H1 (cell line): Measurements from ENCODE around the gene MR1. TPM values are rescaled to one million over a fixed set of nuclear protein-coding genes. Genes with fewer than 3 reads are reported as not detected.
A peak's percentile ranks its signal among the peaks of the same experiment; 100 is the strongest.

Source experiments
- CTCF ChIA-PET: fragments of 300-600 bp; sonication (Branson Sonifier 250); formaldehyde crosslinking; loops from one replicate; lab custom pipeline; 2021; ENCODE audit not compliant: partially characterized antibody; lab: Charles Lee
- POLR2A ChIA-PET: fragments of 300-600 bp; sonication (Branson Sonifier 250); formaldehyde crosslinking; loops from one replicate; lab custom pipeline; 2021; ENCODE audit warnings: inconsistent platforms; ENCODE audit not compliant: partially characterized antibody; lab: Charles Lee
- DNase-seq, 2 experiments: peaks; one replicate each; pipeline versions ENCODE4 v3.0.0 to v3.0.0-alpha.2; 2010 to 2022; ENCODE audit warnings: low spot score in 2 of 2, low read depth in 1 of 2, mixed read lengths in 1 of 2
- FAIRE-seq: peaks from 2 replicates; lab custom pipeline; 2011; peaks lifted over from hg19 to GRCh38; lab: Jason Lieb, UNC
- H2AFZ ChIP-seq: 2 replicates; pipeline ENCODE4 v1.8.1; 2012; ENCODE audit warnings: low read length, inconsistent platforms
- H2AK5ac ChIP-seq: 2 replicates; pipeline ENCODE4 v1.6.1; 2013; ENCODE audit warnings: low read depth, low read length
- H2BK120ac ChIP-seq: replicated peaks from 2 replicates; pipeline ENCODE3; 2013; ENCODE audit warnings: low read depth, low read length, inconsistent platforms
- H2BK12ac ChIP-seq: 2 replicates; pipeline ENCODE4 v1.6.1; 2013; ENCODE audit warnings: low read depth, low read length
- H2BK15ac ChIP-seq: 2 replicates; pipeline ENCODE4 v1.6.1; 2013; ENCODE audit warnings: low read length
- H2BK20ac ChIP-seq: 2 replicates; pipeline ENCODE4 v1.6.1; 2013; ENCODE audit warnings: low read length
- H2BK5ac ChIP-seq: 2 replicates; pipeline ENCODE4 v1.6.1; 2013; ENCODE audit warnings: low read depth, low read length
- H3K14ac ChIP-seq: 2 replicates; pipeline ENCODE4 v1.6.1; 2013; ENCODE audit warnings: inconsistent platforms; ENCODE audit not compliant: insufficient read length
- H3K18ac ChIP-seq: 2 replicates; pipeline ENCODE4 v1.6.1; 2013; ENCODE audit warnings: low read length; ENCODE audit errors: extremely low read depth
- H3K23ac ChIP-seq: 2 replicates; pipeline ENCODE4 v1.6.1; 2013; ENCODE audit warnings: inconsistent platforms; ENCODE audit not compliant: insufficient read length
- H3K23me2 ChIP-seq: 2 replicates; pipeline ENCODE4 v1.6.1; 2013; ENCODE audit warnings: low read depth, low read length
- H3K27ac ChIP-seq: 2 replicates; pipeline ENCODE4 v1.6.1; 2011; ENCODE audit warnings: low read depth, low read length, inconsistent platforms
- H3K27me3 ChIP-seq, 4 experiments: replicated peaks in 1 of 4; 1 replicate in 1 of 4; 2 replicates in 3 of 4; pipeline versions ENCODE4 v1.6.1 to v1.8.1; 2011 to 2013; ENCODE audit warnings: low read length in 3 of 4, mild to moderate bottlenecking in 3 of 4, inconsistent platforms in 2 of 4, mixed read lengths in 2 of 4, moderate library complexity in 1 of 4; ENCODE audit not compliant: control insufficient read depth in 3 of 4, insufficient read depth in 3 of 4; ENCODE audit errors: extremely low read depth in 1 of 4
- H3K36me3 ChIP-seq, 4 experiments: 2 replicates each; pipeline versions ENCODE4 v1.6.1 to v1.8.1; 2011 to 2013; ENCODE audit warnings: mild to moderate bottlenecking in 4 of 4, low read length in 3 of 4, moderate library complexity in 2 of 4, control low read depth in 1 of 4, inconsistent platforms in 1 of 4; ENCODE audit not compliant: insufficient read depth in 4 of 4, control insufficient read depth in 2 of 4
- H3K4ac ChIP-seq: replicated peaks from 2 replicates; pipeline ENCODE3; 2013; ENCODE audit warnings: low read length, low read depth, mixed read lengths, inconsistent platforms; ENCODE audit not compliant: insufficient read length
- H3K4me1 ChIP-seq, 4 experiments: replicated peaks in 1 of 4; 1 replicate in 1 of 4; 2 replicates in 3 of 4; pipeline versions ENCODE4 v1.6.1 to v1.8.1; 2011 to 2013; ENCODE audit warnings: low read length in 3 of 4, inconsistent platforms in 2 of 4, mixed read lengths in 1 of 4; ENCODE audit not compliant: insufficient read depth in 4 of 4, control insufficient read depth in 3 of 4
- H3K4me2 ChIP-seq, 2 experiments: 2 replicates each; pipeline versions ENCODE4 v1.6.1 to v1.8.1; 2011 to 2013; ENCODE audit warnings: low read depth in 2 of 2, low read length in 2 of 2, control low read depth in 1 of 2, inconsistent platforms in 1 of 2, mild to moderate bottlenecking in 1 of 2; ENCODE audit not compliant: insufficient read depth in 1 of 2
- H3K4me3 ChIP-seq, 4 experiments: fragments of 200-600, 300-600 bp in 1 of 4; sonication (generic), shearing (Covaris generic), sonication (Bioruptor Twin) in 1 of 4; 2 replicates each; pipeline versions ENCODE4 v1.5.1 to v1.8.1; 2011 to 2016; ENCODE audit warnings: low read length in 4 of 4, low read depth in 3 of 4, control low read depth in 2 of 4, inconsistent platforms in 2 of 4, mild to moderate bottlenecking in 2 of 4, mixed read lengths in 1 of 4, moderate library complexity in 1 of 4; ENCODE audit not compliant: insufficient read depth in 2 of 4; ENCODE audit errors: extremely low read depth in 1 of 4
- H3K56ac ChIP-seq: replicated peaks from 2 replicates; pipeline ENCODE3; 2013; ENCODE audit warnings: low read depth, mild to moderate bottlenecking, mixed read lengths, low read length, inconsistent platforms; ENCODE audit not compliant: insufficient read length
- H3K79me1 ChIP-seq: 2 replicates; pipeline ENCODE4 v1.6.1; 2013; ENCODE audit warnings: low read depth, low read length, control low read depth
- H3K79me2 ChIP-seq, 2 experiments: 2 replicates each; pipeline versions ENCODE4 v1.6.1 to v1.8.1; 2012 to 2013; ENCODE audit warnings: low read length in 2 of 2, mild to moderate bottlenecking in 2 of 2, inconsistent platforms in 1 of 2; ENCODE audit not compliant: insufficient read depth in 2 of 2, control insufficient read depth in 1 of 2
- H3K9ac ChIP-seq, 4 experiments: replicated peaks in 1 of 4; 1 replicate in 1 of 4; 2 replicates in 3 of 4; pipeline versions ENCODE4 v1.6.1 to v1.8.1; 2011 to 2013; ENCODE audit warnings: low read depth in 3 of 4, low read length in 3 of 4, control low read depth in 2 of 4, mild to moderate bottlenecking in 2 of 4, moderate library complexity in 2 of 4, inconsistent platforms in 1 of 4; ENCODE audit errors: extremely low read depth in 1 of 4
- H3K9me3 ChIP-seq, 2 experiments: 2 replicates each; pipeline versions ENCODE4 v1.6.1 to v1.8.1; 2012 to 2013; ENCODE audit warnings: mild to moderate bottlenecking in 2 of 2, moderate library complexity in 2 of 2, control low read depth in 1 of 2, inconsistent platforms in 1 of 2, low read depth in 1 of 2, low read length in 1 of 2, mixed read lengths in 1 of 2; ENCODE audit not compliant: insufficient read depth in 2 of 2
- H4K20me1 ChIP-seq, 2 experiments: replicated peaks in 1 of 2; 2 replicates each; pipeline versions ENCODE3 to v1.8.1; 2011 to 2013; ENCODE audit warnings: inconsistent platforms in 2 of 2, low read length in 2 of 2, mild to moderate bottlenecking in 1 of 2; ENCODE audit not compliant: insufficient read depth in 2 of 2, control insufficient read depth in 1 of 2
- H4K5ac ChIP-seq: 2 replicates; pipeline ENCODE4 v1.6.1; 2013; ENCODE audit warnings: low read length, low read depth, mixed read lengths, inconsistent platforms; ENCODE audit not compliant: insufficient read length
- H4K8ac ChIP-seq: 2 replicates; pipeline ENCODE4 v1.8.0; 2013; ENCODE audit warnings: mild to moderate bottlenecking, moderate library complexity, low read length, inconsistent platforms; ENCODE audit not compliant: insufficient read depth; ENCODE audit errors: extremely low read depth
- H4K91ac ChIP-seq: replicated peaks from 2 replicates; pipeline ENCODE3; 2013; ENCODE audit warnings: low read length, mixed read lengths, inconsistent platforms; ENCODE audit not compliant: insufficient read length
- JUND ChIP-seq: IDR thresholded peaks from 2 replicates; pipeline ENCODE4 v1.6.1; 2011; ENCODE audit warnings: mild to moderate bottlenecking, improper control_type of control experiment, low read length
- KDM5A ChIP-seq: fragments of 200-600 bp; IDR thresholded peaks from 2 replicates; pipeline ENCODE4 v1.7.1; 2012; ENCODE audit warnings: mild to moderate bottlenecking, low read length, inconsistent platforms, mixed read lengths
- MAFK ChIP-seq: IDR thresholded peaks from 2 replicates; pipeline ENCODE4 v1.6.1; 2012; ENCODE audit warnings: low read depth, mild to moderate bottlenecking, improper control_type of control experiment, low read length
- POLR2A ChIP-seq, 2 experiments: IDR thresholded peaks; 1 replicate in 1 of 2; 2 replicates in 1 of 2; pipeline ENCODE4 v1.6.1; 2011; ENCODE audit warnings: low read depth in 2 of 2, low read length in 2 of 2, mild to moderate bottlenecking in 2 of 2; ENCODE audit errors: control extremely low read depth in 1 of 2
- POU5F1 ChIP-seq: IDR thresholded peaks from 2 replicates; pipeline ENCODE4 v1.6.1; 2011; ENCODE audit warnings: low read depth, mild to moderate bottlenecking, low read length, moderate library complexity
- SP2 ChIP-seq: IDR thresholded peaks from 2 replicates; pipeline ENCODE4 v1.6.1; 2012; ENCODE audit warnings: mild to moderate bottlenecking, low read length, inconsistent platforms
- SRF ChIP-seq: IDR thresholded peaks from 2 replicates; pipeline ENCODE4 v1.6.1; 2011; ENCODE audit warnings: mild to moderate bottlenecking, low read depth, low read length, moderate library complexity
- WGBS, 2 experiments: shearing (Covaris generic) in 1 of 2; methylation state at CpG; one replicate each; pipeline versions ENCODE4 v1.1.6 to v1.1.7; 2013 to 2015; ENCODE audit warnings: low lambda C conversion rate in 2 of 2, mixed read lengths in 2 of 2, inconsistent platforms in 1 of 2, low coverage in 1 of 2, missing lambda C conversion rate in 1 of 2; ENCODE audit not compliant: insufficient replicate concordance in 2 of 2, insufficient coverage in 1 of 2, insufficient read length in 1 of 2; ENCODE audit errors: extremely low coverage in 1 of 2, missing lambda C conversion rate in 1 of 2; 5-methylcytosine and 5-hydroxymethylcytosine counted together
- polyA plus RNA-seq, 7 experiments: library from polyadenylated mRNA; depleted of rRNA in 3 of 7; stranded (reverse) in 5 of 7; unstranded in 2 of 7; fragments of >200 nt in 5 of 7; fragments of 200-250 nt in 2 of 7; gene quantifications; 1 replicate in 5 of 7; 2 replicates in 1 of 7; 4 replicates in 1 of 7; pipeline versions ENCODE4 v1.2.1 to v1.2.3, GENCODE V29; 2011 to 2013; ENCODE audit warnings: missing spikeins in 2 of 7, mixed read lengths in 2 of 7
- total RNA-seq: library from RNA; stranded (reverse); fragmentation: NEBNext Ultra II Directional; extraction: Animal tissue kit (Norgen Biotek cat#: 25700); gene quantifications from 2 replicates; pipeline ENCODE4 v1.2.1, GENCODE V29; 2021
- TF ChIP-seq, protein P1 (sequence below): IDR thresholded peaks from 2 replicates; pipeline ENCODE4 v1.6.1; 2011; ENCODE audit warnings: low read depth, mild to moderate bottlenecking, low read length; ENCODE audit not compliant: insufficient read depth

The MR1 gene
- total and polyA plus RNA-seq, 2 of the 8 experiments (the other 6 are each of a cell fraction or from before 2014, with no cell fraction given): 0.09 TPM; not detected in 1

DNA sequence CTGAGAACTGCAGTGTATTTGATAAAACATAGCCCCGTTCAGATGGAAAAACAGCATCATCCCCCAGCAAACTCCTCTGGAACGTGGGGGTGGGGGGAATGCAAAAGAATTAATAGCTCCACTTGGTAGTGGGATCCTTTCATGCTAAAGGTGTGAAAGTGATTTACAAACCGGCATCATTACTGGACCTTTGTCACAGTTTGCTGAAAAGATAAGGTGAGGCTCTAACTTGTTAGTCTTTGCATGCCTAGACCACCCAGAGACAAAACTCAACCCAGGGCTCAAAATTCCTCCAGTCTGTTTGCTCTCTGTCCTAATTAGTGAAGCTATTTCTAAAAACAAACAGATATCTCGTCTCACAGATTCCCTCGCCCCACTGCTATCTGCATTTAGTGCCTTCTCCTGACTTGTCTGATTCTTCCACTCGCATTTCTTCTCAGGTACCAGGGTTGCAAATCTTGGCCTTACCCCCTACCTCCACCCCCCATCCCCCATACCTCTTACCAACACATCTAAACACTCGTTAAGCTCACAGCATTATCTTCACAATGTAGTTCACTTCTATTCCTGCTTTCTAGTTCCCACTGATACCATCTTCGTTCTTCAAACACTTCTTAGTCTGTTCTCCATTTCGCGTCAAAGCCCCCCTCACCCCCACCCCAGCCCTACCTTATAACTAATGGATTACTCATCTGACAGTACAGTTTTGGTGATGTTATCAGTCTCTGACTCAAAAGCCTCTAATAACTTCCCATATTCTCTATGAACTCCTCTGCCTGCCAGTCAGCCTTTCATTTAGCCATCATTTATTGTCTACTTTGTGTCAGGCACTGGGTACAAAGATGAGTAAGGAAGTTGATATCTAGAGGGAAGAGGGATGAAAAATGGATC lies 66.5 kb downstream of the MR1 start:
- no peak for DNase-seq
- TF ChIP-seq JUND (no peak), SP2 (no peak), MAFK (no peak), POU5F1 (no peak), KDM5A (no peak), POLR2A (IDR thresholded peaks at IDR 0.05; ENCODE audit: control extremely low read depth in 1 of 2, low read depth in 2 of 2, low read length in 2 of 2) (no peak), SRF (no peak)
- TF ChIP-seq, protein P1, sequence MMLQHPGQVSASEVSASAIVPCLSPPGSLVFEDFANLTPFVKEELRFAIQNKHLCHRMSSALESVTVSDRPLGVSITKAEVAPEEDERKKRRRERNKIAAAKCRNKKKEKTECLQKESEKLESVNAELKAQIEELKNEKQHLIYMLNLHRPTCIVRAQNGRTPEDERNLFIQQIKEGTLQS: no peak
- TF ChIP-seq, all 59 proteins: peak for 0
- H4K5ac ChIP-seq: no peak overlapping the region
- no peak overlapping the region for H3K4ac ChIP-seq
- H3K23me2 ChIP-seq: peaks cover 13% of the 10 kb centered on the region
- no peak overlapping the region for H3K18ac ChIP-seq
- peaks cover 3 to 37% (median 22%) of the 10 kb centered on the region in 4 experiments; a peak in 6 of 7 replicates for H3K27me3 ChIP-seq
- no peak overlapping the region for H2BK120ac ChIP-seq
- H3K9me3 ChIP-seq: no peaks in the 10 kb centered on the region
- H2BK5ac ChIP-seq: no peak overlapping the region
- H3K36me3 ChIP-seq: no peaks in the 10 kb centered on the region
- no peaks in the 10 kb centered on the region for H3K79me1 ChIP-seq
- H3K14ac ChIP-seq: no peak overlapping the region
- no peak overlapping the region for H4K91ac ChIP-seq
- no peak for FAIRE-seq
- peak overlapping the region; percentile 54 to 87 for H3K4me2 ChIP-seq
- no peak overlapping the region for H3K9ac ChIP-seq
- ChIA-PET POLR2A (interaction anchor here (0.5 to 14.2 kb wide), 5 partner anchors 11 to 33 kb away, joined by 3 to 253 read pairs (median 3); partner anchors contain the start of gene IER5), CTCF (interaction anchor here (1.2 to 12.3 kb wide), 5 partner anchors 11 to 191 kb away, joined by 3 to 115 read pairs (median 4); no protein-coding TSS in a partner anchor)
- H3K79me2 ChIP-seq: no peaks in the 10 kb centered on the region
- H2AK5ac ChIP-seq: no peak overlapping the region
- no peak overlapping the region for H3K56ac ChIP-seq
- H3K4me3 ChIP-seq: peak overlapping the region in 1 of 4 experiments; percentile 60; a peak in 2 of 8 replicates
- no peak overlapping the region for H3K23ac ChIP-seq
- WGBS, 2 experiments: 28 to 100% methylated on average over 1 to 10 of the region's 10 CpGs
- no peak overlapping the region for H2BK20ac ChIP-seq
- H2BK15ac ChIP-seq: no peak overlapping the region
- peak overlapping the region; percentile 90 for H2BK12ac ChIP-seq
- H3K4me1 ChIP-seq: peaks cover 22 to 61% (median 34%) of the 10 kb centered on the region in 4 experiments
- H2AFZ ChIP-seq: no peak overlapping the region
- H3K27ac ChIP-seq: no peak overlapping the region
- H4K8ac ChIP-seq: no peak overlapping the region
- H4K20me1 ChIP-seq: no peaks in the 10 kb centered on the region
